Uterus (tissue), 4 donors: ENCODE data around the gene MIGA2. TPM values are rescaled to one million over a fixed set of nuclear protein-coding genes. Genes with fewer than 3 reads are reported as not detected.
A peak's percentile ranks its signal among the peaks of the same experiment; 100 is the strongest.

Experiments
- DNase-seq, 2 donors: peaks; one replicate each; pipeline ENCODE4 v3.0.0-alpha.2; 2019 to 2020
- H3K27ac ChIP-seq, 2 donors: fragments of 200-600 bp; sonication (generic); 1 replicate in 1 of 2; 2 replicates in 1 of 2; pipeline ENCODE4 v1.5.1; 2016 to 2018
- H3K27me3 ChIP-seq, 2 donors: fragments of 200-600 bp; sonication (generic); one replicate each; pipeline ENCODE4 v1.5.1; 2018 to 2019; ENCODE audit warnings: control low read depth in 1 of 2
- H3K36me3 ChIP-seq, 2 donors: fragments of 200-600 bp; sonication (generic); one replicate each; pipeline ENCODE4 v1.5.1; 2019; ENCODE audit warnings: control low read depth in 1 of 2
- H3K4me1 ChIP-seq, 2 donors: fragments of 200-600 bp; sonication (generic); one replicate each; pipeline ENCODE4 v1.5.1; 2018 to 2019; ENCODE audit warnings: control low read depth in 1 of 2
- H3K4me3 ChIP-seq, 2 donors: fragments of 200-600 bp; sonication (generic); 1 replicate in 1 of 2; 2 replicates in 1 of 2; pipeline ENCODE4 v1.5.1; 2018 to 2019; ENCODE audit warnings: mild to moderate bottlenecking in 1 of 2
- H3K9me3 ChIP-seq, 2 donors: fragments of 200-600 bp; sonication (generic); one replicate each; pipeline ENCODE4 v1.5.1; 2019; ENCODE audit warnings: control low read depth in 1 of 2
- CTCF ChIP-seq, 4 experiments: fragments of 200-600 bp in 2 of 4; fragments of 450-650 bp in 2 of 4; sonication (generic) in 2 of 4; IDR thresholded peaks; one replicate each; pipeline ENCODE4 v1.5.1; 2016 to 2019; ENCODE audit warnings: antibody characterized with exemption in 4 of 4, mild to moderate bottlenecking in 2 of 4, moderate library complexity in 1 of 4
- POLR2A ChIP-seq, 2 donors: fragments of 450-650 bp; IDR thresholded peaks; one replicate each; pipeline ENCODE4 v1.6.1; 2016; ENCODE audit warnings: antibody characterized with exemption in 2 of 2, mild to moderate bottlenecking in 1 of 2, moderate library complexity in 1 of 2
- intact Hi-C: fragments of 100-400 bp; cut with DNase I; formaldehyde crosslinking; loops from one replicate; pipeline ENCODE4 v1.15.1; 2023; ENCODE audit warnings: low total_unique reads
- total RNA-seq, 4 donors: library from RNA; depleted of rRNA in 3 of 4; stranded (reverse); fragments of >200 nt in 3 of 4; gene quantifications; one replicate each; pipeline versions ENCODE4 v1.1.0 to v1.2.4, GENCODE V29; 2014 to 2023
- donor health status: DM: yes; HTN: yes; CAD: no.

MIGA2 gene
- total RNA-seq, 4 donors from 2014 or later, result 13.2 to 36.5 (median 34.0) TPM

DNA sequence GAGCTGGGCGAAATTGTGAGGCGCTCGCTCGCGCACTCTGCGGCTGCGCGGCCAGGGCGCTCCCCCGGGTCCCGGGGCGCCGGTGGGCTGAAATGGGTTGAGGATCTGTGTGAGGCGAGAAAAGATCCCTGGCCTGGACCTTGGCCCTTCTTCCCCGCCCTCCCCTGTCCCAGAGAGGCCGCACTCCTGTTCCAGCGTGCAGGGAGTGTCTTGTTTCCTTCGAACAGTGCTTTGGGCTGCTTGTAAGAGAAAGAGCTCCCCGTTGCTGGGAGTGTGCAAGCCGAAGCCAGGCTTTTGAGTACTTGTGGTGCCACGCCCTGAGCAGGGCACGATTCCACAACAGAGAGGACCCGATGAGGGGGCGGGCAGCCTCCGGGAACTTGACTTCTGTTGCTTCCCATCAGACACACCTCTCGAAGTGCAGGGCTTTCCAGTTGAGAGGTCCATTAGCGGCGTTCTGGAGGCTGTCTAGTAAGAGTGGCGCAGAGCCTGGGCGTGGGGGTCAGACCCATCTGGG is 45.0 kb downstream of the MIGA2 start:
- Histone ChIP-seq H3K27ac (peak overlapping the region; percentile 63 to 89), H3K27me3 (no peaks in the 10 kb centered on the region), H3K4me3 (peak overlapping the region; percentile 66 to 71), H3K36me3 (no peaks in the 10 kb centered on the region), H3K4me1 (peaks cover 0 to 7% of the 10 kb centered on the region in 2 donors), H3K9me3 (no peaks in the 10 kb centered on the region)
- DNase-seq, result no peak
- no peak for TF ChIP-seq CTCF (IDR thresholded peaks at IDR 0.05)
- no peak for TF ChIP-seq POLR2A (IDR thresholded peaks at IDR 0.05)
- intact Hi-C loops, result no loop called here

DNA sequence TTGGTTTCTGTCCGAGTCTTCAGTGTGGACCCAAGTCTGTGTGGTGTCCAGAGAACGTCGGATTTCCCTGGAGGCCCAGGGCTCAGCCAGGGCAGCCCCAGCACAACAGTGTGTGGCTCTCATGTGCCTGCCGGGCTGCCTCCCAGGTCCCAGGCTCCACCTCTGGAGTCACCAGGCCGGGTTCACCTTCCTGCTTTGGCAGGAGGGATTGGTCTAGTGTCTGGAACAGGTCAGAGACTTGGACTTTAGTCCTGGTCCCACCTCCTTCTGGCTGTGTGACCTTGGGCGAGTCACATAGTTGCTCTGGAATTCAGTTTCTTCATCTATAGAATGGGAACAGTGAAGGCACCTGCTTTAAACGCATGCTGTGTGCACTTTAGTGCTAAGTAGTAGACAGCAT is 47.7 kb downstream of the MIGA2 start:
- Histone ChIP-seq H3K9me3 (no peaks in the 10 kb centered on the region), H3K4me1 (peaks cover 0 to 7% of the 10 kb centered on the region in 2 donors), H3K4me3 (no peak overlapping the region), H3K27me3 (no peaks in the 10 kb centered on the region), H3K36me3 (no peaks in the 10 kb centered on the region), H3K27ac (no peak overlapping the region)
- TF ChIP-seq POLR2A (IDR thresholded peaks at IDR 0.05) (no peak), CTCF (IDR thresholded peaks at IDR 0.05) (no peak)
- intact Hi-C loops, result no loop called here
- no peak for DNase-seq

GRCh38 chr9:129089246-129089645 is 52.8 kb downstream of the MIGA2 start:
- H3K4me3 ChIP-seq, result no peak overlapping the region
- no peak for DNase-seq
- no peak for TF ChIP-seq POLR2A (IDR thresholded peaks at IDR 0.05)
- no peak for TF ChIP-seq CTCF (IDR thresholded peaks at IDR 0.05)
- H3K9me3 ChIP-seq, result no peaks in the 10 kb centered on the region
- H3K4me1 ChIP-seq, result no peaks in the 10 kb centered on the region
- intact Hi-C loops, result no loop called here
- H3K36me3 ChIP-seq, result no peaks in the 10 kb centered on the region
- no peaks in the 10 kb centered on the region for H3K27me3 ChIP-seq
- H3K27ac ChIP-seq, result no peak overlapping the region

GRCh38 chr9:129093602-129094386 is 57.4 kb downstream of the MIGA2 start:
- H3K27me3 ChIP-seq, result no peaks in the 10 kb centered on the region
- H3K36me3 ChIP-seq, result no peaks in the 10 kb centered on the region
- DNase-seq, result no peak
- no peak for TF ChIP-seq POLR2A (IDR thresholded peaks at IDR 0.05)
- no peak for TF ChIP-seq CTCF (IDR thresholded peaks at IDR 0.05)
- no peaks in the 10 kb centered on the region for H3K4me1 ChIP-seq
- intact Hi-C loops, result no loop called here
- H3K4me3 ChIP-seq, result no peak overlapping the region
- no peaks in the 10 kb centered on the region for H3K9me3 ChIP-seq
- H3K27ac ChIP-seq, result no peak overlapping the region

DNA sequence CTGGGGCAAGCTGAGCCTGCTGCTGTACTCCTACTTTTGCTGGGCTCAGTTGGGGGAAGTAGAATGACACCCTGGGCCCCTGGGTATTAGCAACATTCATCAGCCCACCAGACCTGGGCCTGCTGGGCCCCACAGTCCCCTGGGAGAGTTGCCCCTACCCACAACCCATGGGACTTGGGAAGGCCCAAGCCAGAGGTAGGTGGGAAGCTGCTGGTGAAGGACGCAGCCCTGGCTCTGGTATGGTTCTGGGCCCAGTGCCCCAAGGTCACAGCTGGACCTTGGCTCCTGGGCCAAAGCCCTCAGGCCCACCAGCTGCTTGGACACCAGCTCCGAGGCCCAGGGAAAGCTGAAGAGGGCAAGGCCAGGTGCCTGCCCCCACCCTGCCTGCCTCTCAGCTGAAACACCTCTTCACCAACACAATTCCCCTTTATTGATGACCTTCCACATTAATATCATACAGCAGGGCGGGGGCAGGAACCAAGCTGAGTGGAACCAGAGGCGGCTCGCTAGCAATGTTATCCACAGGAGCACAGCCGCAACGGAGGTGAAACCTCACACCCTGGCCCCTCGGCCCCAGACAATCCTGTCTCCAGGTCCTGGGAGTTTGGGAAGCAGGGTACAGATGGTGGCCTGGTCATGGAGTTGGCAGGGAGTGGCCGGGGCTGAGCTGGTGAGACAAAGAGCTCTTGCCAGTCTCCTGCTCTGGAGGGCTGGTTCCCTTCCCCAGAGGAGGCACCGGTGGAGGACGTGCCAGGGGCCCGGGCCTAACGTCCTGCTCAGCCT is 58.2 kb downstream of the MIGA2 start:
- no peaks in the 10 kb centered on the region for H3K9me3 ChIP-seq
- intact Hi-C loops, result no loop called here
- no peaks in the 10 kb centered on the region for H3K36me3 ChIP-seq
- DNase-seq, result no peak
- H3K27me3 ChIP-seq, result no peaks in the 10 kb centered on the region
- no peak overlapping the region for H3K27ac ChIP-seq
- no peak overlapping the region for H3K4me3 ChIP-seq
- no peak for TF ChIP-seq CTCF (IDR thresholded peaks at IDR 0.05)
- no peak for TF ChIP-seq POLR2A (IDR thresholded peaks at IDR 0.05)
- no peaks in the 10 kb centered on the region for H3K4me1 ChIP-seq
